ENCODE data around the gene TSPAN3. TPM values are rescaled to one million over a fixed set of nuclear protein-coding genes. Genes with fewer than 3 reads are reported as not detected.

The TSPAN3 gene
- total RNA-seq, 1 donor from 2014 or later, result 359 TPM

DNA sequence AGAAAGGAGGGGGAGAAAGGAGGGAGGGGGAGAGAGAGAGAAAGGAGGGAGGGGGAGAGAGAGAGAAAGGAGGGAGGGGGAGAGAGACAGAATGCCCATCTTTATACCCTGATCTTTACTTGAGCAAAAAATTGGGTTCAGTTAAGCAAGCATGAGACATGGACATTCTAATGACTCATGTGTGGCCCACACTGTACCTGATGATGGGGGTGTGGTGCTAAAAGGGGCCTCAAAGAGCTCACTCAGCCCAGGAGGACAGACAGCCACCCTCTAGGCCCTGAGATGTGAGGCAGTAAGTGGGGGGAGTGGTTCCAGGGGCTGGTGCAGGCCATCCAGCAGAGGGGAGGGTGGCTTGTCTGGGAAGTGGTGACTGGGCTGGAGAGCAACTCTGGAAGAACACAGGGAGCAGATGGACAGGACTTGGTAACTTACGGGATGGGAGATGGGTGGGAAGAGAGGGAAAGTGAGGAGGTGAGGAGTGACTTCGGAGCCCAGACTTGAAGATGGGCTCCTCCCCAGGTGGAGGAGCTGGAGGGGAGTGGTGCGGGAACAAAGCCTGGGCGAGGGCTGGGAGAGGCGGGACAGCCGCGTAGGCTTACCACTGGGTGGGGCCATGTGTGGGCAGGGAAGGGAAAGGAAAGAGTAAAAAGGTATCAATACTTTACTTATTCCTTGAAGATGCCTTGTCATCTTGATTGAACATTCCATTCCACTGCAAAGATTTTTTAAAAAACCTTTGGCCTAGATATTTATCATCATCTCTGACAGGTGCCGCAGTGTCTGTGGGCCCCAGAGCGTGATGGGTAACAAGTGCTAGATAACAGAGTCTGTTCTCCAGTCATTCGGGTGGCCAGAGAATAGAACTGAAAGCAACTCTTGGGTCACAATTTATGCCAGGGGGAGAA is 32.3 kb downstream of the TSPAN3 start:
- no peaks in the 10 kb centered on the region for H3K9me3 ChIP-seq

GRCh38 chr15:77037388-77038209 is 33.3 kb downstream of the TSPAN3 start:
- H3K27ac ChIP-seq, result no peak overlapping the region
- DNase-seq (peak; percentile 63), ATAC-seq (no peak)
- no peak overlapping the region for H3K4me3 ChIP-seq
- TF ChIP-seq CTCF (IDR thresholded peaks at IDR 0.05), result no peak
- H3K9me3 ChIP-seq, result no peaks in the 10 kb centered on the region
- no peaks in the 10 kb centered on the region for H3K27me3 ChIP-seq
- intact Hi-C loops (cut with DNase I), result loop anchor here (10.0 kb wide), 1 partner anchor 507 kb away; no protein-coding TSS in a partner anchor
- H3K36me3 ChIP-seq, result peaks cover 18% of the 10 kb centered on the region
- H3K4me1 ChIP-seq, result no peaks in the 10 kb centered on the region

More for the DNA sequence above, 32.3 kb downstream of the TSPAN3 start:
- Histone ChIP-seq H3K4me3 (no peak overlapping the region), H3K4me1 (no peaks in the 10 kb centered on the region), H3K27ac (no peak overlapping the region), H3K36me3 (peaks cover 26% of the 10 kb centered on the region), H3K27me3 (no peaks in the 10 kb centered on the region)
- no peak for DNase-seq
- TF ChIP-seq CTCF (IDR thresholded peaks at IDR 0.05), result no peak
- ATAC-seq, result no peak
- intact Hi-C loops (cut with DNase I), result loop anchor here (10.0 kb wide), 1 partner anchor 506 kb away; no protein-coding TSS in a partner anchor

DNA sequence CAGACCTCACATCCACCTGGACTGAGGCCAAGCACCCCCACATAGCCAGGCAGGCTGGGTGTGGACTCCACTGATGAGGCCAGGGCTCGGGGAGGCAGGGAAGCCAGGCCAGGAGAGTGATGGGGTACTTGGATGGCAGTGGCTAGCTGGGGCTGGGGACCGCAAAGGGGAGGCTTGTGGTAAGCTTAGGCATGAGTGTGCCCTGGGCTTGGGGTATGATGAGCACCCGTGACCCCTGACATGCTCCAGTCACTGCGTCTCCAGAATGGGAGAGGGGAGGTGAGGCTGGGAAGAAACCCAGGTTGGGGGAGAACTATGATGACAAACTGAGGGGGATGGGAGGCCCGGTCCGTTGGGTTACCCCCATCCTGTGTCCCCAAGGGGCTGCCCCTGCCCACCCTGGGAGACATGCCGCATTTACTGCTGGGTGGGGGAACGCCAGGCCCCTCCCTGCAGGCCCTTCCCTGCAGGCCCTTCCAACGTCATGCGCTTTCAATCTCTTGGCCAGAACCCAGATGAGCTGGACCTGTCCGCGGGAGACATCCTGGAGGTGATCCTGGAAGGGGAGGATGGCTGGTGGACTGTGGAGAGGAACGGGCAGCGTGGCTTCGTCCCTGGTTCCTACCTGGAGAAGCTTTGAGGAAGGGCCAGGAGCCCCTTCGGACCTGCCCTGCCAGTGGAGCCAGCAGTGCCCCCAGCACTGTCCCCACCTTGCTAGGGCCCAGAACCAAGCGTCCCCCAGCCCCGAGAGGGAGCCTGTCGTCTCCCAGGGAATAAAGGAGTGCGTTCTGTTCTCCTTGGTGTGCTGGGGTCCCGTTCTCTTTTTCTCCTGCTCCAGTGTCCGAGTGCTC is 34.1 kb downstream of the TSPAN3 start:
- no peak for TF ChIP-seq CTCF (IDR thresholded peaks at IDR 0.05)
- Histone ChIP-seq H3K27me3 (no peaks in the 10 kb centered on the region), H3K4me3 (no peak overlapping the region), H3K36me3 (peaks cover 13% of the 10 kb centered on the region), H3K4me1 (no peaks in the 10 kb centered on the region), H3K9me3 (no peaks in the 10 kb centered on the region), H3K27ac (no peak overlapping the region)
- intact Hi-C loops (cut with DNase I), result loop anchor here (10.0 kb wide), 1 partner anchor 508 kb away; no protein-coding TSS in a partner anchor
- ATAC-seq (no peak), DNase-seq (peak; percentile 61)

- Histone ChIP-seq H3K27ac (no peak overlapping the region), H3K36me3 (peaks cover 9% of the 10 kb centered on the region), H3K4me3 (no peak overlapping the region), H3K4me1 (no peaks in the 10 kb centered on the region), H3K9me3 (no peaks in the 10 kb centered on the region), H3K27me3 (no peaks in the 10 kb centered on the region)
- TF ChIP-seq CTCF (IDR thresholded peaks at IDR 0.05), result no peak
- ATAC-seq, result no peak
- intact Hi-C loops (cut with DNase I), result loop anchor here (10.0 kb wide), 1 partner anchor 509 kb away; no protein-coding TSS in a partner anchor
- peak; percentile 60 for DNase-seq
Measured at GRCh38 chr15:77035999-77036471, 34.9 kb downstream of the TSPAN3 start.

GRCh38 chr15:77035584-77035983 is 35.3 kb downstream of the TSPAN3 start:
- Histone ChIP-seq H3K4me3 (no peak overlapping the region), H3K27ac (no peak overlapping the region), H3K4me1 (no peaks in the 10 kb centered on the region), H3K9me3 (no peaks in the 10 kb centered on the region), H3K27me3 (no peaks in the 10 kb centered on the region), H3K36me3 (peaks cover 9% of the 10 kb centered on the region)
- no peak for TF ChIP-seq CTCF (IDR thresholded peaks at IDR 0.05)
- ATAC-seq (no peak), DNase-seq (no peak)
- intact Hi-C loops (cut with DNase I), result loop anchor here (10.0 kb wide), 1 partner anchor 509 kb away; no protein-coding TSS in a partner anchor

Measured in upper lobe of right lung (tissue), 1 donor.